Activated naive CD8-positive, alpha-beta T cell treated with anti-CD3 and anti-CD28 coated beads for 36 hours (primary cell): ENCODE measurements around the gene ACACA. TPM values are rescaled to one million over a fixed set of nuclear protein-coding genes. Genes with fewer than 3 reads are reported as not detected.
A peak's percentile ranks its signal among the peaks of the same experiment; 100 is the strongest.
"Not testable (repeated sequence)": the region's sequence is repeated elsewhere in the genome, so short reads cannot be mapped to it uniquely, and the experiment has no call there.

ENCODE experiments used
- DNase-seq: peaks from one replicate; pipeline ENCODE4 v3.0.0; 2021
- H3K27ac Mint-ChIP-seq: one replicate; pipeline ENCODE4 v1.8.0; 2022; ENCODE audit warnings: mild to moderate bottlenecking, moderate library complexity, mixed read lengths
- H3K27me3 Mint-ChIP-seq: one replicate; pipeline ENCODE4 v1.8.0; 2022; ENCODE audit warnings: mild to moderate bottlenecking, mixed read lengths
- H3K36me3 Mint-ChIP-seq: one replicate; pipeline ENCODE4 v1.8.0; 2021; ENCODE audit warnings: mild to moderate bottlenecking, mixed read lengths
- H3K4me1 Mint-ChIP-seq: one replicate; pipeline ENCODE4 v1.8.0; 2021; ENCODE audit warnings: mixed read lengths
- H3K4me3 Mint-ChIP-seq: one replicate; pipeline ENCODE4 v1.8.0; 2022; ENCODE audit warnings: mild to moderate bottlenecking, moderate library complexity, mixed read lengths
- H3K9me3 Mint-ChIP-seq: one replicate; pipeline ENCODE4 v1.8.0; 2022; ENCODE audit warnings: mixed read lengths
- total RNA-seq, 2 experiments: library from RNA; stranded (reverse); gene quantifications; one replicate each; pipeline ENCODE4 v1.2.3, GENCODE V29; 2021

The ACACA gene
- total RNA-seq, 2 experiments from 2014 or later, result 68.3 to 76.3 TPM

DNA sequence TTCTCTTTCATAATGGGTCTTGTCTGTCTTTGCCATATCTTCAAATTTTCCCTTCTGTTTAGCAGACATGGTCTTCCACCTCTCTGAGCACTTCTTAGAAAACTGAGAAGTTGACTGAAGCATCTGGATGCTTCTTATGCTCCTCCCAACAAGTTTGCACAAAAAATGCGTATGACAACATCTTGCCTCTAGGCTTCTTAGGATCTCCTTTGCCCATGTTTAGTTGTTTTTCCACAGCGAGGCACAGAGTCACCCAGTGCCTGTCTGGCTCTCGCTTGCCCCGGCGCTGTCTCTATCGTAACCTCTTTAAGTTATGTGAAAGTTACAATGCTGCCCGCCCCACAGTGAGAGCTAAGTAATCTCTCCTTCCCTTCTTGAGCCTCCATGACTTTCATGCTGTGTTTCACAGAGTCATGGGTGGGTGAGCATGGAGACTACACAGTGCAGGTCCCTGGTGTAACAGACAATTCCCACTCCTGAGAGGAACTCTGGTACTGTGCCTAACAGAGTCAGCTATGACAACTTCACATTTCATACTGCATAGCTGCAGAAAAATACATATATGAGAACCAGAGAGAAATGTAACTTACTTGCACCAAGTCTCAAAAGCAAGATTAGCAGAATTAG lies 262.4 kb downstream of the ACACA start:
- H3K9me3 Mint-ChIP-seq, result no peaks in the 10 kb centered on the region
- H3K36me3 Mint-ChIP-seq, result peaks cover 28% of the 10 kb centered on the region
- peaks cover 3% of the 10 kb centered on the region for H3K4me1 Mint-ChIP-seq
- no peak for DNase-seq
- H3K4me3 Mint-ChIP-seq, result no peak overlapping the region
- no peaks in the 10 kb centered on the region for H3K27me3 Mint-ChIP-seq
- H3K27ac Mint-ChIP-seq, result no peak overlapping the region

DNA sequence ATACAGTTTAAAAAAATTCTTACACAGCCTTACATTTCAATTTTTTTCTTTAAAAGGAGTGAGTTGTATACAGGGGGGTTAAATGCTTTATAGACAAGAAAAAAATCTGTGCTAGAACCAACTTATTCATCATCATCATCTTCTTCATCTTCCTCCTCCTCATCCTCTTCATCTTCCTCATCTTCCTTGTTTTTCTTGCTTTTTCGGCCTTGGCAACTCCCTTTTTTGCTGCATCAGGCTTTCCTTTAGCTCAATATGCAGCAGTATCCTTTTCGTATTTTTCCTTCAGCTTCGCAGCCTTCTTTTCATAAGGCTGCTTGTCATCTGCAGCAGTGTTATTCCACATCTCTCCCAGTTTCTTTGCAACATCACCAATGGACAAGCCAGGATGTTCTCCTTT lies 263.1 kb downstream of the ACACA start:
- not testable (repeated sequence) for H3K4me1 Mint-ChIP-seq, H3K27ac Mint-ChIP-seq, H3K9me3 Mint-ChIP-seq, DNase-seq, H3K27me3 Mint-ChIP-seq, H3K4me3 Mint-ChIP-seq
- H3K36me3 Mint-ChIP-seq, result peaks cover 28% of the 10 kb centered on the region

GRCh38 chr17:37142294-37142896 lies 264.2 kb downstream of the ACACA start:
- H3K27ac Mint-ChIP-seq, result no peak overlapping the region
- no peak overlapping the region for H3K4me3 Mint-ChIP-seq
- H3K4me1 Mint-ChIP-seq, result peaks cover 3% of the 10 kb centered on the region

DNA sequence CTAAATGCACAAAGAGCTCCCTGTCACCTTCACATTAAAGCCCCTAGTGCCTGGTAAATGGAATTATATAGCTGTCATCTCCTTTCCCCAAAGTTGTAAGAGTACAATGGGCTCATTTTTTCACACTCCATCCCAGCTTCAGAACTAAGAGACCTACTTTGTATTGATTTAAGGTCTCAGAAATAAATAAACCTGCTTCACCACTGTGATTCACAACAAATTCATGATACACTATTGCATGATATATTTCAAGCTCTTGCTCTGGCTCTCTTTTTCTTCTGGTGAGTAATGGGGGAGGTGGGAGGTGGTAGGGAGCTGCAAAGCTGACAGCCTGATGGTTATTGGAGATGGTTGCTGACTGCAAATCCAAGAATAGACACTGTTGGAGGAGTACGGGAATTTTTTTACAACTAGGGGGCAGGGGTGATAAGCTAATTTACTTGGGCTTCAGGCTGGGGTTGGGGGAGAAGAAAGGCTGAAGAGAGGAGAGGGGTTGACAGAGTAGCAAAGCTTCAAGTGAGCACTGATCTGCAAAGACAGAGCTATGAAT lies 268.0 kb downstream of the ACACA start:
- Mint-ChIP-seq H3K4me1 (no peaks in the 10 kb centered on the region), H3K9me3 (no peaks in the 10 kb centered on the region), H3K27me3 (no peaks in the 10 kb centered on the region), H3K4me3 (no peak overlapping the region), H3K36me3 (peaks cover 20% of the 10 kb centered on the region), H3K27ac (no peak overlapping the region)
- DNase-seq, result no peak

More at GRCh38 chr17:37142294-37142896, 264.2 kb downstream of the ACACA start:
- no peaks in the 10 kb centered on the region for H3K27me3 Mint-ChIP-seq
- DNase-seq, result no peak
- peaks cover 29% of the 10 kb centered on the region for H3K36me3 Mint-ChIP-seq
- no peaks in the 10 kb centered on the region for H3K9me3 Mint-ChIP-seq

- H3K27me3 Mint-ChIP-seq, result no peaks in the 10 kb centered on the region
- H3K27ac Mint-ChIP-seq, result no peak overlapping the region
- H3K9me3 Mint-ChIP-seq, result no peaks in the 10 kb centered on the region
- peaks cover 17% of the 10 kb centered on the region for H3K36me3 Mint-ChIP-seq
- H3K4me3 Mint-ChIP-seq, result no peak overlapping the region
- H3K4me1 Mint-ChIP-seq, result no peaks in the 10 kb centered on the region
- no peak for DNase-seq
Measured at GRCh38 chr17:37137906-37138514, 268.6 kb downstream of the ACACA start.

- Mint-ChIP-seq H3K27ac (no peak overlapping the region), H3K9me3 (no peaks in the 10 kb centered on the region), H3K4me3 (no peak overlapping the region), H3K27me3 (no peaks in the 10 kb centered on the region), H3K4me1 (no peaks in the 10 kb centered on the region), H3K36me3 (peaks cover 12% of the 10 kb centered on the region)
- DNase-seq, result no peak
Measured at GRCh38 chr17:37137070-37137610, 269.5 kb downstream of the ACACA start.

GRCh38 chr17:37135576-37135975 lies 271.1 kb downstream of the ACACA start:
- Mint-ChIP-seq H3K36me3 (peaks cover 10% of the 10 kb centered on the region), H3K9me3 (no peaks in the 10 kb centered on the region), H3K27ac (peak overlapping the region; percentile 21), H3K27me3 (no peaks in the 10 kb centered on the region), H3K4me1 (no peaks in the 10 kb centered on the region), H3K4me3 (no peak overlapping the region)
- DNase-seq, result no peak

- Mint-ChIP-seq H3K4me1 (no peaks in the 10 kb centered on the region), H3K27me3 (no peaks in the 10 kb centered on the region), H3K27ac (no peak overlapping the region), H3K9me3 (no peaks in the 10 kb centered on the region), H3K36me3 (peaks cover 15% of the 10 kb centered on the region), H3K4me3 (no peak overlapping the region)
- no peak for DNase-seq
Measured at GRCh38 chr17:37134050-37134449, 272.6 kb downstream of the ACACA start.

GRCh38 chr17:37133136-37133535 lies 273.5 kb downstream of the ACACA start:
- Mint-ChIP-seq H3K4me1 (no peaks in the 10 kb centered on the region), H3K9me3 (no peaks in the 10 kb centered on the region), H3K27ac (no peak overlapping the region), H3K27me3 (no peaks in the 10 kb centered on the region), H3K4me3 (no peak overlapping the region), H3K36me3 (peaks cover 15% of the 10 kb centered on the region)
- DNase-seq, result no peak

- peaks cover 16% of the 10 kb centered on the region for H3K36me3 Mint-ChIP-seq
- H3K27ac Mint-ChIP-seq, result no peak overlapping the region
- no peaks in the 10 kb centered on the region for H3K27me3 Mint-ChIP-seq
- no peak for DNase-seq
- H3K4me3 Mint-ChIP-seq, result no peak overlapping the region
- H3K4me1 Mint-ChIP-seq, result no peaks in the 10 kb centered on the region
- no peaks in the 10 kb centered on the region for H3K9me3 Mint-ChIP-seq
Measured at GRCh38 chr17:37131669-37132611, 274.7 kb downstream of the ACACA start.

GRCh38 chr17:37130984-37131446 lies 275.6 kb downstream of the ACACA start:
- Mint-ChIP-seq H3K27ac (no peak overlapping the region), H3K4me3 (no peak overlapping the region), H3K27me3 (no peaks in the 10 kb centered on the region), H3K36me3 (peaks cover 21% of the 10 kb centered on the region), H3K9me3 (no peaks in the 10 kb centered on the region), H3K4me1 (no peaks in the 10 kb centered on the region)
- no peak for DNase-seq

DNA sequence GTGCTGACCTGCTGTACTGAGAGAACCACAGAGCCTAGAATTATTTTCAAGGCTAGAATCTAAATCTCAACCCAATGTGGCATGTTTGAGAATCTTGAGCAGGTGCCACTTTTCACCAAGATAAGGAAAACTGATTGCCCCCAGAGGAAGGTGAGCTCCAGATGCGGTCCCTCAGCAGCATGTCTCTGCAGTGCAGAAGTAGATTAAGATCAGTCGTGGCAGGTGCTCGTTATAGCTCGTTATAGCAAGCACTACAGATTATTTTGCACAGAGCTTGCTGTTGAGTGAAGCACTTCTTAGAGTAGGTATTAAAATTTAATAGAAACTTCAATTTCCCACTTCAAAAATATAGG lies 281.8 kb downstream of the ACACA start:
- no peak overlapping the region for H3K4me3 Mint-ChIP-seq
- no peak overlapping the region for H3K27ac Mint-ChIP-seq

DNA sequence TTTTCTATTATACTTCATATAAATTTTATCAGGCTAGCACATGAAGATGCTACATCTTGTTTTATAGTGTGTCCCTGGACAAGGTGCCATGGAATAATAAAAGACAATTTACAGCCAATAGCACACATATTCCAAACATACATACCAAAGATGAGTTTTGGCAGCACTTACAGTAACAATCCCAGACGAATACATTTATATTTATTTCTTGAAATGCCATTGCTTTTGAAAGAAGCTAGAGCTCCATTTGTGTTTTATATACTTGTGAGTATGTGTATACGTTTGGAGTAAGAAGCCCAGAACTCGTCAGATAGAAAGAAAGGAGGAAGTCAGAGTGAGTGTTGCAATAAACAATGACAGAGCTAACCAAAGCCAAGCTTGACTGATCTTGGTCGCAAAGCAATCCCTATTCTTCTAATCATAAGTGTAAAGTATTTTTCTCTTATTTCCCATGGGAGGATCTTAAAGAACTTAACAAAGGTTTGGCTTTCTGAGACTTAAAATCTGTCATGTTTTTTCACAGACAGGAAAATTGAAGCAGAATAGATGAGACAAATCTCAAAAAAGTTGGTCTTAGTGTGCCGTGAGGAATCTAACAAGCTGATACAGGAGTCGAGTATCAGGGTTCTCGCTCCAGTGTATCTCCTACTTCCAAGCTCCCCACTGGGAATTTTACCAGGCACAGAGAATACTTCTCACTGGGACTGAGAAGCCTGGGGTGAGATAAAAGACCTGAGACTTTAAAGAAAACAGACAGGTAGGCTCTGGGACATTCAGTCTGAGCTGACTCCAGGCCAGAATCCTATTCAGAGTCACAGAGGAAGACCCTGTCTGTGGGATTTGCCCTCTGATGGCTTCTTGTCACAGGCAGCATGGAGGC lies 282.5 kb downstream of the ACACA start:
- Mint-ChIP-seq H3K36me3 (peaks cover 32% of the 10 kb centered on the region), H3K4me3 (no peak overlapping the region), H3K4me1 (no peaks in the 10 kb centered on the region), H3K27me3 (no peaks in the 10 kb centered on the region), H3K9me3 (no peaks in the 10 kb centered on the region), H3K27ac (no peak overlapping the region)
- DNase-seq, result no peak

More for the DNA sequence above, 281.8 kb downstream of the ACACA start:
- no peaks in the 10 kb centered on the region for H3K4me1 Mint-ChIP-seq
- DNase-seq, result no peak
- peaks cover 36% of the 10 kb centered on the region for H3K36me3 Mint-ChIP-seq
- no peaks in the 10 kb centered on the region for H3K9me3 Mint-ChIP-seq
- no peaks in the 10 kb centered on the region for H3K27me3 Mint-ChIP-seq

DNA sequence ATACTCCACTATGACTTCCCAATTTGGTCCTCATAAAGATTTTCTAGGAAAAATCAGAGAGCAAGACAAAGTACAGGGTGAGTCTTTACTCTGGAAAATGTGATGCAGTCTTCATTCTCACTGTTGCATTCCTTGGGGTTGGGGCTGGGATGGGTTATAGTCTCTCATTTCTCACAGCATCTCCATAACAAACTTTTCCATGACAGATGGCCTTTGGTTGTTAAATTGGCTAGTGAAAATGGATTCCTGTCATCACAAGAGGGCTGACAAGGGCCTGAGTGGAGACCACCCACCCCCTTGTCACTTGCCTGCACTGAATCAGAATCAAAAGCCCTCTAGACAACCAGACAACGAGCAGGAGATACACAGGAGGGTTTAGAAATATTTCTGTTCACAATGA lies 283.2 kb downstream of the ACACA start:
- H3K27ac Mint-ChIP-seq, result no peak overlapping the region
- no peaks in the 10 kb centered on the region for H3K9me3 Mint-ChIP-seq
- H3K27me3 Mint-ChIP-seq, result no peaks in the 10 kb centered on the region
- H3K4me1 Mint-ChIP-seq, result no peaks in the 10 kb centered on the region
- no peak overlapping the region for H3K4me3 Mint-ChIP-seq
- DNase-seq, result no peak
- H3K36me3 Mint-ChIP-seq, result peaks cover 31% of the 10 kb centered on the region
